Mesenchymal stem cell (in vitro differentiated cells and primary cell): ENCODE results near the gene UGT3A2. TPM values are rescaled to one million over a fixed set of nuclear protein-coding genes. Genes with fewer than 3 reads are reported as not detected.

Source experiments
- DNase-seq: peaks from one replicate; pipeline ENCODE4 v3.0.0-alpha.2; 2013
- H2AFZ ChIP-seq: one replicate; pipeline ENCODE4 v1.6.1; 2013; ENCODE audit warnings: low read depth, mild to moderate bottlenecking, control low read depth, inconsistent platforms, low read length, moderate library complexity
- H2AK5ac ChIP-seq: 2 replicates; pipeline ENCODE4 v1.6.1; 2013; ENCODE audit warnings: low read length, moderate library complexity, mild to moderate bottlenecking, inconsistent platforms; ENCODE audit not compliant: severe bottlenecking
- H2BK120ac ChIP-seq: one replicate; pipeline ENCODE4 v1.6.1; 2013; ENCODE audit warnings: low read depth, mild to moderate bottlenecking, inconsistent platforms, low read length, moderate library complexity
- H2BK12ac ChIP-seq, 2 experiments: one replicate each; pipeline ENCODE4 v1.6.1; 2013; ENCODE audit warnings: inconsistent platforms in 2 of 2, low read length in 2 of 2, mild to moderate bottlenecking in 2 of 2, moderate library complexity in 2 of 2, control low read depth in 1 of 2
- H2BK15ac ChIP-seq: one replicate; pipeline ENCODE4 v1.6.1; 2013; ENCODE audit warnings: mild to moderate bottlenecking, low read depth, inconsistent platforms; ENCODE audit not compliant: poor library complexity, severe bottlenecking
- H2BK5ac ChIP-seq: 2 replicates; pipeline ENCODE4 v1.6.1; 2013; ENCODE audit warnings: low read depth, mild to moderate bottlenecking, low read length, control low read depth, inconsistent platforms; ENCODE audit not compliant: poor library complexity, severe bottlenecking
- H3K14ac ChIP-seq, 2 experiments: one replicate each; pipeline ENCODE4 v1.6.1; 2013; ENCODE audit warnings: inconsistent platforms in 2 of 2, low read length in 2 of 2, control low read depth in 1 of 2, mild to moderate bottlenecking in 1 of 2, moderate library complexity in 1 of 2
- H3K18ac ChIP-seq, 2 experiments: one replicate each; pipeline ENCODE4 v1.6.1; 2013; ENCODE audit warnings: inconsistent platforms in 2 of 2, low read length in 2 of 2, control low read depth in 1 of 2, low read depth in 1 of 2, mild to moderate bottlenecking in 1 of 2
- H3K23ac ChIP-seq, 2 experiments: one replicate each; pipeline ENCODE4 v1.6.1; 2013; ENCODE audit warnings: inconsistent platforms in 2 of 2, low read length in 2 of 2, mild to moderate bottlenecking in 2 of 2, moderate library complexity in 2 of 2, control low read depth in 1 of 2
- H3K27ac ChIP-seq: 2 replicates; pipeline ENCODE4 v1.5.1; 2013; ENCODE audit warnings: mild to moderate bottlenecking, moderate library complexity, low read length, control low read depth, inconsistent platforms; ENCODE audit not compliant: poor library complexity, severe bottlenecking
- H3K27me3 ChIP-seq, 2 experiments: 2 replicates each; pipeline versions ENCODE4 v1.6.1 to v1.7.0; 2013; ENCODE audit warnings: low read length in 2 of 2, mild to moderate bottlenecking in 2 of 2, moderate library complexity in 2 of 2, control low read depth in 1 of 2, inconsistent platforms in 1 of 2; ENCODE audit not compliant: control insufficient read depth in 1 of 2, insufficient read depth in 1 of 2
- H3K36me3 ChIP-seq, 2 experiments: 2 replicates each; pipeline versions ENCODE4 v1.6.1 to v1.7.0; 2013; ENCODE audit warnings: low read length in 2 of 2, control low read depth in 1 of 2, inconsistent platforms in 1 of 2, low read depth in 1 of 2, mild to moderate bottlenecking in 1 of 2; ENCODE audit not compliant: insufficient read depth in 2 of 2, control insufficient read depth in 1 of 2
- H3K4ac ChIP-seq, 2 experiments: one replicate each; pipeline ENCODE4 v1.6.1; 2013; ENCODE audit warnings: inconsistent platforms in 2 of 2, low read length in 2 of 2, mild to moderate bottlenecking in 2 of 2, moderate library complexity in 2 of 2, control low read depth in 1 of 2, low read depth in 1 of 2
- H3K4me1 ChIP-seq: 2 replicates; pipeline ENCODE4 v1.6.1; 2013; ENCODE audit warnings: low read depth, low read length, control low read depth; ENCODE audit not compliant: control insufficient read depth, insufficient read depth
- H3K4me2 ChIP-seq: 2 replicates; pipeline ENCODE4 v1.6.1; 2013; ENCODE audit warnings: low read length, mild to moderate bottlenecking, inconsistent platforms; ENCODE audit not compliant: poor library complexity, severe bottlenecking
- H3K4me3 ChIP-seq, 2 experiments: 2 replicates each; pipeline versions ENCODE4 v1.5.1 to v1.7.0; 2013; ENCODE audit warnings: low read length in 2 of 2, mild to moderate bottlenecking in 2 of 2, control low read depth in 1 of 2, low read depth in 1 of 2; ENCODE audit not compliant: insufficient read depth in 1 of 2
- H3K79me1 ChIP-seq: replicated peaks from 2 replicates; pipeline ENCODE4 v1.6.1; 2013; ENCODE audit warnings: mild to moderate bottlenecking, control low read depth, low read length, inconsistent platforms; ENCODE audit not compliant: poor library complexity, severe bottlenecking
- H3K9ac ChIP-seq: 2 replicates; pipeline ENCODE4 v1.7.0; 2013; ENCODE audit warnings: mild to moderate bottlenecking, low read length, moderate library complexity
- H3K9me3 ChIP-seq: 2 replicates; pipeline ENCODE4 v1.7.0; 2013; ENCODE audit warnings: mild to moderate bottlenecking, low read length; ENCODE audit not compliant: control insufficient read depth
- H4K8ac ChIP-seq: one replicate; pipeline ENCODE4 v1.6.1; 2013; ENCODE audit warnings: inconsistent platforms, mild to moderate bottlenecking, low read length, moderate library complexity
- H4K91ac ChIP-seq: one replicate; pipeline ENCODE4 v1.6.1; 2013; ENCODE audit warnings: mild to moderate bottlenecking, low read length, inconsistent platforms
- WGBS: methylation state at CpG from one replicate; pipeline ENCODE4 v1.1.7; 2013; ENCODE audit warnings: mixed read lengths; 5-methylcytosine and 5-hydroxymethylcytosine counted together
- small RNA-seq: library from polyadenylated mRNA; stranded (forward); fragments of <200 nt; extraction: miRNeasy Mini kit (QIAGEN cat#:217004); gene quantifications from one replicate; pipeline ENCODE3, GENCODE V24; 2013; ENCODE audit warnings: low read depth

The UGT3A2 gene

GRCh38 chr5:35988529-35988928, 78.2 kb downstream of the UGT3A2 start:
- Histone ChIP-seq H3K18ac (no peak overlapping the region), H4K91ac (no peak overlapping the region), H2AFZ (no peak overlapping the region), H2BK120ac (no peak overlapping the region), H3K27ac (no peak overlapping the region), H3K4me3 (no peak overlapping the region), H3K79me1 (no peaks in the 10 kb centered on the region), H4K8ac (no peak overlapping the region), H3K14ac (no peak overlapping the region), H3K4me1 (no peaks in the 10 kb centered on the region), H2BK15ac (no peak overlapping the region), H2AK5ac (no peak overlapping the region), H3K23ac (no peak overlapping the region), H2BK5ac (no peak overlapping the region), H3K4me2 (no peak overlapping the region), H3K9ac (no peak overlapping the region), H2BK12ac (no peak overlapping the region), H3K4ac (no peak overlapping the region), H3K9me3 (no peaks in the 10 kb centered on the region), H3K36me3 (no peaks in the 10 kb centered on the region), H3K27me3 (peaks cover 11 to 21% of the 10 kb centered on the region in 2 experiments)
- WGBS = 88% methylated on average over 4 of the region's 4 CpGs
- DNase-seq = no peak

- Histone ChIP-seq H3K14ac (no peak overlapping the region), H3K23ac (no peak overlapping the region)
- DNase-seq = no peak
These were observed 78.9 kb downstream of the UGT3A2 start for GRCh38 chr5:35987776-35988175.

More at GRCh38 chr5:35987776-35988175, 78.9 kb downstream of the UGT3A2 start:
- H3K4me2 ChIP-seq = no peak overlapping the region
- H3K4me3 ChIP-seq = no peak overlapping the region
- H4K8ac ChIP-seq = no peak overlapping the region
- WGBS = 17% methylated on average over 1 of the region's 3 CpGs
- no peak overlapping the region for H3K27ac ChIP-seq
- no peak overlapping the region for H4K91ac ChIP-seq
- H3K4me1 ChIP-seq = no peaks in the 10 kb centered on the region
- H3K27me3 ChIP-seq = peaks cover 11 to 21% of the 10 kb centered on the region in 2 experiments
- no peaks in the 10 kb centered on the region for H3K79me1 ChIP-seq
- H3K9ac ChIP-seq = no peak overlapping the region
- no peak overlapping the region for H2BK15ac ChIP-seq
- no peaks in the 10 kb centered on the region for H3K9me3 ChIP-seq
- H2AK5ac ChIP-seq = no peak overlapping the region
- no peak overlapping the region for H3K4ac ChIP-seq
- H2BK12ac ChIP-seq = no peak overlapping the region
- H2BK5ac ChIP-seq = no peak overlapping the region
- no peak overlapping the region for H2BK120ac ChIP-seq
- no peak overlapping the region for H2AFZ ChIP-seq
- H3K36me3 ChIP-seq = no peaks in the 10 kb centered on the region
- H3K18ac ChIP-seq = no peak overlapping the region

Small RNA genes lying within 50 kb of the gene (small RNA-seq; reads per million reads assigned to genes)
- not detected for gene AC016612.1
